ENCODE results near the gene GLP1R. TPM values are rescaled to one million over a fixed set of nuclear protein-coding genes. Genes with fewer than 3 reads are reported as not detected.

Gene GLP1R
- polyA plus RNA-seq, 1 donor from 2014 or later: 0.06 TPM

GRCh38 chr6:39104528-39104927 lies 55.9 kb downstream of the GLP1R start:
- no peaks in the 10 kb centered on the region for H3K9me3 ChIP-seq (ENCODE audit: low read length)
- no peaks in the 10 kb centered on the region for H3K27me3 ChIP-seq (ENCODE audit: insufficient read depth, low read depth, low read length)
- H3K4me3 ChIP-seq (ENCODE audit: low read length): no peak overlapping the region
- H3K36me3 ChIP-seq (ENCODE audit: insufficient read depth, low read length): peaks cover 12% of the 10 kb centered on the region
- H3K9me2 ChIP-seq (ENCODE audit: insufficient read depth, low read length): no peaks in the 10 kb centered on the region
- H3F3A ChIP-seq (ENCODE audit: insufficient read depth, low read length, poor library complexity, severe bottlenecking): no peaks in the 10 kb centered on the region
- no peak overlapping the region for H2AFZ ChIP-seq (ENCODE audit: low read depth, low read length)
- no peak overlapping the region for H3K9ac ChIP-seq (ENCODE audit: low read length)
- no peak for TF ChIP-seq REST (IDR thresholded peaks at IDR 0.05; ENCODE audit: borderline replicate concordance)
- TF ChIP-seq EZH2 (IDR thresholded peaks at IDR 0.05; ENCODE audit: borderline replicate concordance, insufficient read depth, low read length, poor library complexity, severe bottlenecking): no peak
- TF ChIP-seq CTCF (IDR thresholded peaks at IDR 0.05; ENCODE audit: poor library complexity, severe bottlenecking): no peak
- TF ChIP-seq RAD21 (conservative IDR thresholded peaks at IDR 0.05): no peak
- TF ChIP-seq SMC3 (conservative IDR thresholded peaks at IDR 0.05; ENCODE audit: poor library complexity): no peak
- no peak for TF ChIP-seq MXI1 (conservative IDR thresholded peaks at IDR 0.05; ENCODE audit: poor library complexity, severe bottlenecking)
- no peak for TF ChIP-seq POLR2AphosphoS5 (IDR thresholded peaks at IDR 0.05)
- no peak for TF ChIP-seq TAF1 (IDR thresholded peaks at IDR 0.05; ENCODE audit: low read depth)
- TF ChIP-seq EP300 (conservative IDR thresholded peaks at IDR 0.05; ENCODE audit: poor library complexity, severe bottlenecking): no peak
- no peaks in the 10 kb centered on the region for H3K79me2 ChIP-seq (replicated peaks; ENCODE audit: insufficient read depth, low read length)
- no peak overlapping the region for H3K27ac ChIP-seq (ENCODE audit: low read length)
- H4K20me1 ChIP-seq (ENCODE audit: insufficient read depth): no peaks in the 10 kb centered on the region
- no peak overlapping the region for H3K4me2 ChIP-seq (ENCODE audit: low read length)

- TF ChIP-seq REST (IDR thresholded peaks at IDR 0.05; ENCODE audit: borderline replicate concordance) (no peak), EP300 (conservative IDR thresholded peaks at IDR 0.05; ENCODE audit: poor library complexity, severe bottlenecking) (no peak), TAF1 (IDR thresholded peaks at IDR 0.05; ENCODE audit: low read depth) (no peak)
- no peaks in the 10 kb centered on the region for H3F3A ChIP-seq (ENCODE audit: insufficient read depth, low read length, poor library complexity, severe bottlenecking)
- H2AFZ ChIP-seq (ENCODE audit: low read depth, low read length): no peak overlapping the region
- H3K27ac ChIP-seq (ENCODE audit: low read length): no peak overlapping the region
- peaks cover 15% of the 10 kb centered on the region for H3K36me3 ChIP-seq (ENCODE audit: insufficient read depth, low read length)
- H3K9me3 ChIP-seq (ENCODE audit: low read length): no peaks in the 10 kb centered on the region
- H3K9me2 ChIP-seq (ENCODE audit: insufficient read depth, low read length): no peaks in the 10 kb centered on the region
- no peak overlapping the region for H3K9ac ChIP-seq (ENCODE audit: low read length)
- no peaks in the 10 kb centered on the region for H3K27me3 ChIP-seq (ENCODE audit: insufficient read depth, low read depth, low read length)
- no peak overlapping the region for H3K4me3 ChIP-seq (ENCODE audit: low read length)
- no peaks in the 10 kb centered on the region for H4K20me1 ChIP-seq (ENCODE audit: insufficient read depth)
- no peaks in the 10 kb centered on the region for H3K79me2 ChIP-seq (replicated peaks; ENCODE audit: insufficient read depth, low read length)
- no peak overlapping the region for H3K4me2 ChIP-seq (ENCODE audit: low read length)
Measured at GRCh38 chr6:39107034-39107433, 58.5 kb downstream of the GLP1R start.

All from neural cell (in vitro differentiated cells).